Type B pancreatic cell (in vitro differentiated cells): ENCODE data around the gene GALNT8. TPM values are rescaled to one million over a fixed set of nuclear protein-coding genes. Genes with fewer than 3 reads are reported as not detected.

Experiments
- DNase-seq: peaks from one replicate; pipeline ENCODE4 v3.0.0; 2021; ENCODE audit warnings: mixed read lengths; ENCODE audit not compliant: unreplicated experiment; ENCODE audit errors: extremely low spot score
- H3K27ac Mint-ChIP-seq: 2 replicates; pipeline ENCODE4 v1.8.0; 2021; ENCODE audit warnings: mild to moderate bottlenecking, mixed read lengths
- H3K27me3 Mint-ChIP-seq: 2 replicates; pipeline ENCODE4 v1.8.0; 2021; ENCODE audit warnings: mixed read lengths
- H3K36me3 Mint-ChIP-seq: 2 replicates; pipeline ENCODE4 v1.8.0; 2021; ENCODE audit warnings: mixed read lengths
- H3K4me1 Mint-ChIP-seq: one replicate; pipeline ENCODE4 v1.8.0; 2021; ENCODE audit warnings: mixed read lengths; ENCODE audit not compliant: unreplicated experiment
- H3K4me3 Mint-ChIP-seq: 2 replicates; pipeline ENCODE4 v1.8.0; 2021; ENCODE audit warnings: mild to moderate bottlenecking, mixed read lengths
- H3K9me3 Mint-ChIP-seq: 2 replicates; pipeline ENCODE4 v1.8.0; 2021; ENCODE audit warnings: mixed read lengths
- CTCF ChIP-seq: fragments of 200-600 bp; sonication (generic); conservative IDR thresholded peaks from 2 replicates; pipeline ENCODE4 v1.5.0; 2021; ENCODE audit warnings: antibody characterized with exemption, mild to moderate bottlenecking
- total RNA-seq: library from RNA; stranded (reverse); gene quantifications from 2 replicates; pipeline ENCODE4 v1.2.1, GENCODE V29; 2021; ENCODE audit warnings: low replicate concordance

Gene GALNT8
- total RNA-seq, 1 donor from 2014 or later = 7.1 TPM

GRCh38 chr12:4813741-4814140 is 93.5 kb downstream of the GALNT8 start:
- Mint-ChIP-seq H3K4me3 (no peak overlapping the region), H3K27ac (no peak overlapping the region), H3K4me1 (no peaks in the 10 kb centered on the region), H3K36me3 (peaks cover 19% of the 10 kb centered on the region), H3K9me3 (peaks cover 4% of the 10 kb centered on the region), H3K27me3 (peaks cover 85% of the 10 kb centered on the region)
- DNase-seq = no peak
- TF ChIP-seq CTCF = no peak

- no peak overlapping the region for H3K4me3 Mint-ChIP-seq
- H3K36me3 Mint-ChIP-seq = peaks cover 19% of the 10 kb centered on the region
- H3K9me3 Mint-ChIP-seq = peaks cover 4% of the 10 kb centered on the region
- TF ChIP-seq CTCF = no peak
- no peak overlapping the region for H3K27ac Mint-ChIP-seq
- no peak for DNase-seq
- no peaks in the 10 kb centered on the region for H3K4me1 Mint-ChIP-seq
- H3K27me3 Mint-ChIP-seq = peaks cover 86% of the 10 kb centered on the region
Measured at GRCh38 chr12:4814485-4814884, 94.3 kb downstream of the GALNT8 start.

- TF ChIP-seq CTCF = no peak
- no peak overlapping the region for H3K4me3 Mint-ChIP-seq
- H3K9me3 Mint-ChIP-seq = no peaks in the 10 kb centered on the region
- peaks cover 71% of the 10 kb centered on the region for H3K27me3 Mint-ChIP-seq
- H3K4me1 Mint-ChIP-seq = peaks cover 7% of the 10 kb centered on the region
- no peak for DNase-seq
- peaks cover 9% of the 10 kb centered on the region for H3K36me3 Mint-ChIP-seq
- no peak overlapping the region for H3K27ac Mint-ChIP-seq
Measured at GRCh38 chr12:4816744-4817525, 96.7 kb downstream of the GALNT8 start.

GRCh38 chr12:4817880-4818279 is 97.7 kb downstream of the GALNT8 start:
- Mint-ChIP-seq H3K36me3 (peaks cover 12% of the 10 kb centered on the region), H3K9me3 (no peaks in the 10 kb centered on the region), H3K4me3 (no peak overlapping the region), H3K27ac (no peak overlapping the region), H3K27me3 (peaks cover 66% of the 10 kb centered on the region), H3K4me1 (peaks cover 7% of the 10 kb centered on the region)
- no peak for DNase-seq
- no peak for TF ChIP-seq CTCF

- Mint-ChIP-seq H3K36me3 (peaks cover 7% of the 10 kb centered on the region), H3K4me3 (no peak overlapping the region), H3K27ac (no peak overlapping the region), H3K9me3 (no peaks in the 10 kb centered on the region), H3K4me1 (peaks cover 7% of the 10 kb centered on the region), H3K27me3 (peaks cover 54% of the 10 kb centered on the region)
- no peak for TF ChIP-seq CTCF
- DNase-seq = no peak
Measured at GRCh38 chr12:4819654-4820053, 99.5 kb downstream of the GALNT8 start.
